AG08396 (cell line): ENCODE data around the gene NHEJ1.

Experiments
- DNase-seq: peaks from one replicate; pipeline ENCODE4 v3.0.0; 2012; ENCODE audit warnings: low spot score, mixed read lengths

Gene NHEJ1

GRCh38 chr2:219058541-219059374 lies 101.9 kb downstream of the NHEJ1 start:
- peak; percentile 83 for DNase-seq

DNA sequence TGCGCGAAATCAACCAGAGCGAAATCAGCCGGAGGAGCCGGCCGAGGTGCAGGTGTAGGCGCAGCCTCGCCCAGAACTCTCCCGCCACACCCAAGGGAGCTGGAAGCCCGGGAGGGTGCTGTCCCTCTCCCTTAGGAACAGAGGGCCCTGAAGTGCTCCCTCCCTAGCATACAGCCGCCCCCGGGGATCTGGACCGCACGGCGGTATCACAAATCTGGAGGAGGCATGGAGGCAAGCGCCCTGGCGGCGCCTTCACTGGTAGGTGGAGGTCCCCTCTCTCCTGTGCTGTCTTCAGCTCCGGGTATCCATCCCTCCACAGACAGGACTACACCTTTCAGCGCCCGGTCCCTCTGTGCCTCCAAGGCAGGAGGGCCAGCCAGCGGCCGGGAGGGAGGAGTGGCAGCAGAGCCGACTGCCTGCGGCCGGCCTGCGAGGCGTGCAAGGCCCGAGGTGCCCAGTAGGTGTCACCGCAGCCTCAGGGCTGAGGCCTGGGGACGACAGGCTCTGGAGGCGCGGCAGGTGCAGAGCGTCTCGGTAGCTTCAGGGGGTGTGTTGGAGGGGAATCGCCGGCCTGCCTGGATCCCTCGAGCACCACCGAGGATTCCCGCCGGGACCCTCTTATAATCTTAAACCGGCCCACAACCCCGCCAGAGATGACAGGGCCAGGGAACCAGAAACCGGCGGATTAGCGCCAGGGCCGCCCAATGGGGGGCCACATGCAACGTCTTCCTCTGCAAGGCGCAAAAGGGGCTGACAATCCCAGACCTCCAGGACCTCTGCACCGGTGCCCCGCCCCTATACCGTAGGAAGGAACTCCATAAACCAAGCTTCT lies 102.7 kb downstream of the NHEJ1 start:
- peak; percentile 90 for DNase-seq

GRCh38 chr2:219056896-219057708 lies 103.5 kb downstream of the NHEJ1 start:
- no peak for DNase-seq

DNA sequence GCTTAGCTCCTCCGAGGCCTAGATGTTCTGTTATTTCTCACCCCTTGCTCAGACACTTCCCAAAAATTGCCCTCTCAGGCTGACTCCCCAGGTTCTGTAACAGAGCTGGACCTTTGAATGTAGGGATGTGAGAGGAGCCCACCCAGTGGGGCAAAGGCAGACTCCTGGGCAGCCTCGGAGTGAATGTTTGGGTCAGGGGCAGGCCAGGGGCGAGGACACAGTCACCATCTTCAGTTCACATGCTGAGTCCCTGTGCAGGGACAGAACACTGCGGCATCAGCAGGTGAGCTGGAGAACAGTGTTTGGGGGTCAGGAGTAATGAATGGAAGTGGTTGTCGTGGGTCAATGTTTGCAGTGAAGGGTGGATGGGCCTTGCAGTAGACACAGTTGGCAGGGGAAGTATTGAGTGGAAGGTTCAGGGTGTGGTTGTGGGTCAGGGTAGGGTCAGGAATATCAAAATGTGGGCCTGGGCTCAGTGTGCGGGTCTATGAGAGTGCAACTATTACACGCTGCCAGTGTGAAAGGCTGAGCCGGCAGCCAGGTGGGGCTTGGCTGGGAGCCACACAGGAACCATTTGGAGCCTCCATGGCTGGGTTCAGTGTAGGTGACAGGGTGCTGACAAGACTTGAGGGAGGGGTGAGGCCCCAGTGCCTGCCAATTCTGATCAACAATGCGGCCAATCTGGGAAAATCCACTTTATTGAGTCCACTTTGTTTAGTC lies 104.3 kb downstream of the NHEJ1 start:
- DNase-seq: no peak

GRCh38 chr2:219054956-219055903 lies 105.4 kb downstream of the NHEJ1 start:
- DNase-seq: no peak

GRCh38 chr2:219049282-219049681 lies 111.3 kb downstream of the NHEJ1 start:
- DNase-seq: no peak

DNA sequence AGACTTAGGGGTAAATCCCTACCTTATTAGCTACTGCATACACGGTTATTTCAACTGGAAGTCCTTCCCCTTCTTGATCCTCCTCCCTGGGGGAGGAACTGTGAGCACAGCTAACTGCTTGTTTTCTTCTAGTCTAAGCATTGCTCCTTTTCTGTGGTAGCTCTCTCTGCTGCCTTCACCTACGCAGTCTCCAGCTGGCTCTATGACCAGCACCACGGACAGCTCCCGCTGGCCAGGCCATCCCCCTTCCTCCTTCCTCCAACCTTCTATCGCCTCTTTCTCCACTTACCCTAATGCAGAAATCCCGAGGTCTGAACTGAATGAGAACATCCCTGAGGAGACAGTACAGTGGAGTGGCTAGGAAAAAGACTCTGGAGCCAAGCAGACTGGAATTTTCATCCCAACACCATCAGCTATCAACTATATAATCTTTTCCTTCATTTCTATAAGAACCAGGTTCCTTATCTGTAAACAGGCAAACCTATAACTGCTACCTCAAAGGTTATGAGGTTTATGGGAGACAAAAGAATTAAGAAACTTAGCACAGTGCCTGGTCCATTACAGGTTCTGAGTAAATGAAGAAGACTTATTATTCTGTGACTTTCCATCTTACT lies 114.6 kb downstream of the NHEJ1 start:
- DNase-seq: peak; percentile 67

- no peak for DNase-seq
Observed at GRCh38 chr2:219042750-219043149, 117.9 kb downstream of the NHEJ1 start.

GRCh38 chr2:219042157-219042556 lies 118.5 kb downstream of the NHEJ1 start:
- no peak for DNase-seq

DNA sequence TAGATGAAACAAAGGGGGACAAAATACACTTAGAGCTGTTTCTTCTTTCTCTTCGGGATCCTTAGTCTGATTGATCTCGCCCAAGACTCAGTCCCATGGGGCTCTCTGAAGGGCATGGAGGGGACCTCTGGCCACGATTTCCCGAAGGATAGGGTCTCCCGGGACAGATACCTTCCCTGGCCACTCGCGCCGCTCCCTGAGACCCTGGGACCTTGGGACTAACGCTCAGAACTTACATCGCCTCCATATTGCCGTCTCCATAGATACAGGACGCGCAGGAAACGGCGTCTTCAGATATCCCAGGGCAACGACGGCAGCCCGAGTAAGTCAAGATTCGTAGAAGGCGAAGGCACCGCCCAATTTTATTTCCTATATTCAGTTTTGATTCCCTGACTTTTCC lies 119.4 kb downstream of the NHEJ1 start, which contains the start of gene CFAP65:
CFAP65 (minus strand) TSS at position 265 of the 400 bp plus-strand sequence. CDS start 2,468 bp downstream, outside the sequence.
- peak; percentile 63 for DNase-seq

- no peak for DNase-seq
Observed at GRCh38 chr2:219038600-219038999, 122.0 kb downstream of the NHEJ1 start.

DNA sequence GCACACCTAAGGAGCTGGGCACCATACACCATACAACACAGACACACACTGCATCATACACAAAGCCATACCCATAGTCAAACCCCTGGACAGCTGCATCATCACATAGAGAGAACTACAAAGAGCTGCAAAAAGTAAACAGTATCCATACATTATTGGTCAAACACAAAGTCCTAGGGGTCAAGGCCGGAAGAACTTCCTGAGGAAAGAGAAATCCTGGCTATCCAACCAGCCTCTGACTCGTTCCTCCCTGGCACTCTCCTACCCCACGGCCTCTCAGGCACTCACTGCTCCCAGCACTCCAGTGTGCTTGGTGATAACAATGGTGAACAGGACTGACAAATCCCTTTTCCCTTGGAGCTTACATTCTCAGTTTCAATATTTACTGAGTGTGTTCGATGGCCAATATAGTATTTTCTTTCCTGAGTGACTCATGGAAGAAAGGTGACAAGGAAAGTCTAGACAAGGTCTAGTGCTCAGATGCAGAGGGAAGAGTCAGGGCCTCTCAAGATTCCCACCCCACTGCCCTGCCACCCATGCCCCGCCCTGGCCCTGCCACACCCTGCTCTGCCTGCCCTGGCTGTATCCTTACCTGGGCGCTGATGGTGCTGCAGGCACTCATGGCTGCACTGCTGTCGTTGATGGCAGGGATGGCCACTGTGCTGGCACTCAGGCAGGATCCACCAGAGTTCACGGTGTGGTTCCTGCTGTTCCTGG lies 122.7 kb downstream of the NHEJ1 start:
- DNase-seq: no peak

GRCh38 chr2:219035942-219036341 lies 124.7 kb downstream of the NHEJ1 start:
- no peak for DNase-seq

DNA sequence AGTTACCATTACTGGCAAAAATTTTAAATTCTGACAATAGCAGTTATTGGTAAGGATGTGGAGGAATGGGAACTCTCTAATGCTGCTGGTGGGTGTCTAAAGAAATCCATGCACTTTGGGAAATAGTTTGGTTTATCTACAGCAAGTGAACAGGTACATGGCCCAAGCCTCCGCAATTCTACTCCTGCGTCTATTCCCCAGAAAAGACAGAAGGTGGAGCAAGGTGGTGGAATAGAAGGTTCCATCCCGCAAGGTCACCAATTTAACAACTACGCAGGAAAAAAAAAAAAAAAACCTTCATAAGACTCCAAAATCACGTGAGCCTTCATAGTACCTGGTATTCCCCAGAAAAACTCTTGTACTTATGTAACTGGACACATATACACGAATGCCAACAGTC lies 125.8 kb downstream of the NHEJ1 start:
- DNase-seq: no peak

GRCh38 chr2:219032051-219032745 lies 128.4 kb downstream of the NHEJ1 start:
- DNase-seq: no peak

GRCh38 chr2:219031005-219031738 lies 129.4 kb downstream of the NHEJ1 start:
- DNase-seq: no peak

DNA sequence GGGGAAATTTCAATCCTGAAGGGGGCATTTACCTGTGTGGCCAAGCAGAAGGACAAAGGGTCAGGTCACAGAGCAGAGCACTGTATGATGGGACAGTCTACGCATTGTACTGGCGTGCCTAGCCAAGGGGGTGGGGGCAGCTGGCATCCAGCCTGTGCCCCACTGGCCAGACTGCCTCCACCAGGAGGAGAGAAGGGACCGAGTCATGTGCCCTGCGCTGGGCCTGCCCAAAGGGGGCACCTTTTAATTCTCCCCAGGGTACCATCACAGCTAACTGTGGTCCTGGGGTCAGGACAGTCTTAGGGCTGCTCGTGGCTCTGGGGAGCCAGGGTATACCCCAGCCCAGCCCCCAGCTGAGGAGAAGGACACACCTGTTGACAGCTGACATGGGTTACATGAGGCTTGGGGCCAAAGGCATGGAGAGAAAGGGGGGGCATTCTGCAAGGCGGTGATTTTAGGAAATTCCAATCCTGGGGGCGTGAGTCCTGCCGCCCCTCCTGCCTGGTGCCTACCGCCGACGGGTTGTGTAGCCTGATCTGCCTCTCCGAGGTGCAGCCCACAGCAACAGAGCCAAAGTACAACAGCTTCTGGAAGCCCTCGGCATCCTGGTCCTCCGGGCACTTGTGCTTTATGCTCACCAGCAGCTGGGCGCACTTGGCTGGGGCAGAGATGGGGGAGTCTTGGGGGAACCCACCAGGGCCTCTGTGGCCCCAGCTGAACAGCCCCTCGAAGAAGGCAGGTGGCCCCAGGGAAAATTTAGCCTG lies 130.3 kb downstream of the NHEJ1 start:
- DNase-seq: no peak
